Stimulated activated CD4-positive, alpha-beta T cell treated with anti-CD3 and anti-CD28 coated beads, Interleukin-1b, Interleukin-23, amount 100 ng/mL, for 1 hour (primary cell): Measurements from ENCODE around the gene KNL1.
"Not testable (repeated sequence)": the region's sequence is repeated elsewhere in the genome, so short reads cannot be mapped to it uniquely, and the experiment has no call there.

Experiments used
- DNase-seq, 2 donors: peaks; one replicate each; pipeline ENCODE4 v3.0.0-alpha.2; 2020; ENCODE audit warnings: low read depth in 2 of 2

KNL1 gene

DNA sequence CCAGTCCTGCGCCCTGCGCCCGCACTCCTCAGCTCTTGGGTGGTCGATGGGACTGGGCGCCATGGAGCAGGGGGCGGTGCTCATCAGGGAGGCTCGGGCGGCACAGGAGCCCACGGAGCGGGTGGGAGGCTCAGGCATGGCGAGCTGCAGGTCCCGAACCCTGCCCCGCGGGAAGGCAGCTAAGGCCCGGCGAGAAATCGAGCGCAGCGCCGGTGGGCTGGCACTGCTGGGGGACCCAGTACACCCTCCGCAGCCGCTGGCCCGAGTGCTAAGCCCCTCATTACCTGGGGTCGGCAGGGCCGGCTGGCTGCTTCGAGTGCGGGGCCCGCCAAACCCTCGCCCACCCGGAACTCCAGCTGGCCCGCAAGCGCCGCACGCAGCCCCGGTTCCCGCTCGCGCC lies 82.9 kb downstream of the KNL1 start:
- DNase-seq: not testable (repeated sequence)

DNA sequence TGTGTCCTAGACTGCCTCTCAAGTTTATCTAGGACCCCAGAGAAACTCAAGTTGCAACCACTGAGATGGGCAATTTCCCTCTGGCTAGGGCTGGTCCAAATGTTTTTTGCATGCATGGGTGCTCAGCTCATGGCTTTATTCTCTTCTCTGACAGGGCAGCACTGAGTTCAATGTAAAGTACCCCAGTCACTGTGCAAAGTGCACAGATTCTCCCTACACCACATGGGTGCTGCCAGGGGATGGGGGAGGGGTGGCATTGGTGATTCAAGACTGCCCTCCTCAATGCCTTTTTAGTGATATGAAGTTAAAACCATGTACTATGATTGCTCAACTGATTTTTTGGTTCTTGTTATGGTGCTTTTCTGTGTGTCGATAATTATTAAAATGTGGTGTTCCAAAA lies 86.1 kb downstream of the KNL1 start:
- DNase-seq: no peak

DNA sequence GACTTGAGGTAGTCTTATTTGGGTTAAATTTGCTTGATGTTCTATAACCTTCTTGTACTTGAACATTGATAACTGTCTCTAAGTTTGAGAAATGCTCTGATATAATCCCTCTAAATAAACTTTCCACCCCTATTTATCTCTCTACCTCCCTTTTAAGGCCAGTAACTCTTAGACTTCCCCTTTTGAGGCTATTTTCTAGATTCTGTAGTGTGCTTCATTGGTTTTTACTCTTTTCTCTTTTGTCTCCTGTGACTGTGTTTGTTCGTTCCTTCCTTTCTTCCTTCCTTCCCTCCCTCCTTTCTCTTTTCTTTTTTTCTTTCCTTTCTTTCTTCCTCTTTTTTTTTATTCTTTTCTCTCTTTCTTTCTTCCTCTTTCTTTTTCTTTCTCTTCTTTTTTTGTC lies 86.9 kb downstream of the KNL1 start:
- not testable (repeated sequence) for DNase-seq

DNA sequence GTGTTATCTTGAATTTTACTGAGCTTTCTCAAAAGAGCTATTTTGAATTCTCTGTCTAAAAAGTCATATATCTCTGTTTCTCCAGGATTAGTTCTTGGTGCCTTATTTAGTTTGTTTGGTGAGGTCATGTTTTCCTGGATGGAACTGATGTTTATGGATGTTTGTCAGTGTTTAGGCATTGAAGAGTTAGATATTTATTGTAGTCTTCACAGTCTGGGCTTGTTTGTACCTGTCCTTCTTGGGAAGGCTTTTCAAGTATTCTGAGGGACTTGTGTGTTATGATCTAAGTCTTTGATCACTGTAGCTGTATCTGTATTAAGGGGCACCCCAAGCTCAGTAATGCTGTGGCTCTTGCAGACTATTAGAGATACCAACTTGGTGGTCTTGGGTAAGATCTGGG lies 90.3 kb downstream of the KNL1 start:
- DNase-seq: no peak

DNA sequence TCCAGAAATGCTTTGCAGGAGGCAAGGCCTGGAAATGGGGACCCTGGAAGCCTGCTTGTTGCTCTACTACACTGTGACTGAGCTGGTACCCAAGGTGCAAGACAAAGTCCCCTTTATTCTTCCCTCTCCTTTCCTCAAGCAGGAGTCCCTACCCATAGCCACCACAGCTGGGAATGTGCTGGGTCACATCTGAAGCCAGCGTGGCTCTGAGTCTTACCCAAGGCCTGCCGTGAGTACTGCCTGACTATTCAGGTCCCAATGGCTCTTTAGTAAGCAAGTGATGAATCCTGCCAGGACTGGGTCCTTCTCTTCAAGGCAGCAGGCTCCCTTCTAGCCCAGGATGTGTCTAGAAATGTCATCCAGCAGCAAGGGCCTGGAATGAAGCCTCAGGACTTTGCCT lies 91.3 kb downstream of the KNL1 start:
- DNase-seq: no peak

DNA sequence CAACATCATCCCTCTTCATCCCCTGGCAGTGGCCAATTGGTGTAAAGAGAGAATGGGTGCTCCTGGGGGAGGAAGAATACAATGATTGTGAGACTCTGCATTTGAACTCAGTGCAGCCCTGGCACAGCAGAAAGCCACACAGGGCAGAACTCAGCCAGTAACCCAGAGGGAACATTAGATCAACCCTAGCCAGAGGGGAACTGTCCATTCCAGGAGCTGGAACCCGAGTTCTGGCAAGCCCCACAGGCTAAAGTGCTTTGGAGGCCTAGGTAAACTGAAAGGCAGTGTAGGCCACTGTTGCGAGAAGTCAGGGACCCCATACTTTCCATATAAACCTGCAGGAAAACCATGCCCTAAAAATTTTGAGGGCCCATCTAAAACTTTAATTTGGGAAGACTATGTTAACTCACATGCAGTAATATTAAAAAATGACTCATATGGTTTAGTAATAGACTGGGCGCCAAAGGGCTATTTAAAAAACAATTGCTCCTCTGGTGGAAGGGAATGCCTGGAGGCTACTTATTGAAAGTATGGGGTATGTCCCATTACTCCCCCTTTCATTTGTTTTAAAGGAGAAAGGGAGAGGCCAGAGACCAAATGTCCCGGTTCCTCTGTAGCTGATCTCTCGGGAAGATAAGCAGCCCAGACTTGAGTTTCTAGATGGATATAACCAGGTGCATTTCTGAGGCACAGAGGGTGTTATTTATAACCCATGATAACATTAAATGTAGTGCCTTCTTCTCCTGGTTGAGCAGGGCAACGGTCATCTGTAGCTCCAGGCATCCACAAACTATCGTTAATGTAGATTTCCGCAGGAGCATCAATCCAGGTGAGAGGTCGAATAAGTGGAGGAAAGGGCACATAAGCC lies 95.1 kb downstream of the KNL1 start:
- DNase-seq: no peak

DNA sequence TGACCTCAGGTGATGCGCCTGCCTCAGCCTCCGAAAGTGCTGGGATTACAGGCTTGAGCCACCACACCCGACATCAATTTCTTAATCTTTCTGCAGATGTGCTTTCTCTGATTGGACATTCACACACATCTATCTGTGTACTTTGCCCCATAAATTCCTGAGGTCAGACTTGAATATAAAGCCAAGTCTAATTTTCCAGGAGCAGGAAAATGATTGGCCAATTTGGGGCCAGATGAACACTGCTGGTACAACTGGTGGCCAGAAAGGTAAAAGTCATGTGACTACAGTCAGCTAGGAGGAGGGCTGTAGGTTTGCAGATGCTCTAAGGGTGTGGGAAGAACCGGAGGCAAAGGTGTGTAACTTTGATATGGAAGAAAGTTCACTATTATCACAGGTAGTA lies 97.7 kb downstream of the KNL1 start:
- no peak for DNase-seq

DNA sequence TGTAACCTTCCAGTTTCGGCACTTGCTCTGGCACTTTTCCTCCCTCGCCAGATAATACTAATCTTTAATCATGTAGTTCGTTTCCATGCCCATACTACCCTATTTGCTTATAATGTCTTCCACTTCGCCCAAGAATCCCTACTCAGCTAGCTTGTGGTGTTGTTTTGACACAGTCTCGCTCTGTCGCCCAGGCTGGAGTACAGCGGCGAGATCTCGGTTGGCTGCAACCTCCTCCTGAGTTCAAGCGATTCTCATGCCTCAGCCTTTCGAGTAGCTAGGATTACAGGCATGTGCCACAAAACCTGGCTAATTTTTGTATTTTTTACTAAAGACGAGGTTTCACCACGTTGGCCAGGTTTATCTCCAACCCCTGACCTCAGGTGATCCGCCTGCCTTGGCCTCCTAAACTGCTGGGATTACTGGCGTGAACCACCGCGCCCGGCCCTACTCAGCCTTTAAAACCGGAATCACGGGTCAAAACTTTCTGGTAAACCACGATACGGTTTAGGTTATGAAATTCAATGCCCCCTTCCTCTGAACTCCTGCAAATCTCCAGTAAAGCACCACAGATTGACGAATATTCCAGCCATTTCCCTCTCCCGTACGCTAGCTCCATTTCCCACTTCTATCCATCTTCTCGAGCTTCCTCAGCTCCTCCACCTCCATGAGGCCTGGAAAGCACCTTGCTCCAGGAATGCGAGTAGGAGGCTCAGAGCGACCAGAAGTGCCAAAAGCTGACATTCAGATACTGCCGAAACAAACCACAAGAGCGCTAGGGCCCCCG lies 100.0 kb downstream of the KNL1 start:
- no peak for DNase-seq

DNA sequence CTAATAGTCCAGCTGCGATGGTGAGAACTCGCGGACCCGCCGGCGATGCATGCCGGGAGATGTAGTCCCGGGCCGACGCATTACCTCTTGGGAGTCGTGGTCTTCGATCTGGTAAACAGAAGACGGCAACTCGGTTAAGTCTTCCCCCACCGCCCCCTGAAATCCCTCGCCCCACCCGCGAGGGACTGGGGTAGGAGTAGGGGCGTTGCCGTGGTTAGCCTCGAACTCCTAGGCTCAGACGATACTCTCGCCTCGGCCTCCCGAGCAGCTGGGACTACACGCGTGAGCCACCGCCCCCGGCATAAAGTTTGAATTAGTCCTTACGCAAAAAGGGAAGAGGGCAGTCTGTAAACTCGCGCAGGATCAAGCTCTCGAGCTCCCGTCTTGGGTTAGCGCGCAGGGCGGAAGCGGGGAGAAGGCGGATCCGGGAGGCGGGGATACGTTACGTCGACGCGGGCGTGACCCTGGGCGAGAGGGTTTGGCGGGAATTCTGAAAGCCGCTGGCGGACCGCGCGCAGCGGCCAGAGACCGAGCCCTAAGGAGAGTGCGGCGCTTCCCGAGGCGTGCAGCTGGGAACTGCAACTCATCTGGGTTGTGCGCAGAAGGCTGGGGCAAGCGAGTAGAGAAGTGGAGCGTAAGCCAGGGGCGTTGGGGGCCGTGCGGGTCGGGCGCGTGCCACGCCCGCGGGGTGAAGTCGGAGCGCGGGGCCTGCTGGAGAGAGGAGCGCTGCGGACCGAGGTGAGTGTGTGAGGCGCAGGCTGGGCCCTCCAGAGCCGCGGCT lies 100.8 kb downstream of the KNL1 start, which contains the start of gene RAD51:
Gene RAD51, plus strand, starts transcription at position 487 of the 781 bp plus-strand sequence. CDS start 3,585 bp downstream, outside the sequence.
- DNase-seq: peak; percentile 72 to 83

DNA sequence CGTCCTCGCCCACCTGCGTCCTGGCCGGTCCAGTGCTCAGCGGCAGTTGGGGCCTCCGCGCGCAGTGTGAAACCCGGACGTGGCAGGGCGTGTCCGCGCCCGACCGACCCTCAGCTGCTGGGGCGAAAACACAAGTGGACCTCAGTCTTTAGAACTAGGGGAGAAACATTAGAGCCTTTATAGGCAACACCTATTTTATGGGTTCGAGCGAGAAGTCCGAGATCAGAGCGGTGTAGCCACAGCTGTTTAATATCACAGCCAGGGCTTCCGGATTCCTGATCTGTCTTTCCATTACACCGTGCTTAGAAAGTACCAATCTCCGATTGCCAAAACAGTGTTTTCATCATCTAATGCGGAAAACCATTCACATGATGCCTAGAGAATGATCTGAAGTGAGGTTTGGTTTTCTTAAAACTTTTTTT lies 101.4 kb downstream of the KNL1 start:
- DNase-seq: no peak

DNA sequence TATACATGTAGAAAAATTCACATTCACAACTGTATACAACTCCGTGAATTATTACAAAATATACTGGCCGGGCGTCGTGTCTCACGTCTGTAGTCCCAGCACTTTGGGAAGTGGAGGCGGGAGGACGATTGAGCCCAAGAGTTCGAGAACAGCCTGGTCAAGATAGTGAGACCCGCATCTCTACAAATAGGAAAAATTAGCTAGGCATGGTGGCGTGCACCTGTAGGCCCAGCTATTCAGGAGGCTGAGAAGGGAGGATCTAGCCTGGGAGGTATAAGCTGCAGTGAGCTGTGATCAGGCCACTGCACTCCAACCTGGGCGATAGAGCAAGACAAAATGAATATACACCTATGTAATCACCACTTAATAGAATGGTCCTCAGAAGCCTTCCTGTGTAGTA lies 102.2 kb downstream of the KNL1 start:
- no peak for DNase-seq

DNA sequence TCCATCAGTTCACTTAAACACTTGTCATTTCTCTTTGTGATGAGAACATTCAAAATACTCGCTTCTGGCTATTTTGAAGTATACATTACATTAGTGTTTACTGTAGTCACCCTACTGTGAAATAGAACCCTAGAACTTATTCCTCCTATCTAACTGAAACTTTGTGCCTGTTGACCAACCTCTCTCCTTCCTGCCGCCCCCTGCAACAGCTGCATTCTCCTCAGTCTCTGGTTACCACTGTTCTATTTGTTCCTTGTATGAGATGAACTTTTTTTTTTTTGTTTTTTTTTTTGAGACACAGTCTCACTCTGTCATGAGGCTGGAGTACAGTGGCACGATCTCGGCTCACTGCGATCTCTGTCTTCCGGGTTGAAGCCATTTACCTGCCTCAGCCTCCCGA lies 103.9 kb downstream of the KNL1 start:
- no peak for DNase-seq

DNA sequence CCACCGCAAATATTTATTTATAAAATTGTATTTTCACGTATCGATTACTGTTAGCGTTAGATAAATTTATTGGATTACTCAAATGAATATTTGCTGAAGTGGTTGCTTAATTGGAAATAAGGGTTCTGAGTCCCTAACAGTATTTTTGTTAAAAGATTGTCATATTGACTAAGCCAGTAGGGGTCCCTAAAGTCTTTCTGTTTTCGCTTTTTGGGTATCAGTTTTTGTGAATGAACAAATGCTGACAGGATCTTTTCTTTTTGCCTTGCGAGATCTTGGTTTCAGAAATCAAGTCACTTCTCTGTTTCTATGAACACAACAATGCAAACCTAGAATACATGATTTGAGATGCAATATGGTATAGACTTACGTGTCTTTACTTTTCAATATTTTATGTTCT lies 108.0 kb downstream of the KNL1 start:
- no peak for DNase-seq

DNA sequence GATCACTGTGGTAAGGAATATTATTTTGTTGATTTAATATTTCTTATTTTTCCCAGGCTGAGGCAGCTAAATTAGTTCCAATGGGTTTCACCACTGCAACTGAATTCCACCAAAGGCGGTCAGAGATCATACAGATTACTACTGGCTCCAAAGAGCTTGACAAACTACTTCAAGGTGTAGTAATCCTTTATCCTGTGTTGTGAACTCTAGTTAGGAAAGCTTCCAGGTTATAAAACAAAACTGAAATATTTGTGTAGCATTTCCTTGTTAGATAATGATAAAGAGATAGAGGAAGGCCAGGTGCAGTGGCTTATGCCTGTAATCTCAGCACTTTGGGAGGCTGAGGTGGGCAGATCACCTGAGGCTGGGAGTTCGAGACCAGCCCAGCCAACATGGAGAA lies 112.1 kb downstream of the KNL1 start:
- DNase-seq: no peak
